GM19238 (cell line): ENCODE data around the gene EIF3F.
A peak's percentile ranks its signal among the peaks of the same experiment; 100 is the strongest.
"Not testable (repeated sequence)": the region's sequence is repeated elsewhere in the genome, so short reads cannot be mapped to it uniquely, and the experiment has no call there.

ENCODE experiments used
- DNase-seq: peaks from one replicate; pipeline ENCODE4 v3.0.0; 2011; ENCODE audit warnings: low spot score; ENCODE audit not compliant: insufficient read length

EIF3F gene

DNA sequence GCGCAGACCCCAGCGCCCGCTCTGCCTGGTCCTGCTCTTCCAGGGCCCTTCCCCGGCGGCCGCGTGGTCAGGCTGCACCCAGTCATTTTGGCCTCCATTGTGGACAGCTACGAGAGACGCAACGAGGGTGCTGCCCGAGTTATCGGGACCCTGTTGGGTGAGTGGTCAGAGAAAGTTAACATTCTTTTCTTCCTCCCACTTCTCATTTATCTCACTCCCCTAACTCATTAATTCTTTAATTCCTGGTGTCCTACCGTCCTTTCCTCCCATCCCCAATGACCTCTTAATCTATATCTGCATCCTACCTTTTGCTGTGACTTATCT lies 385 bp downstream of the EIF3F start:
- DNase-seq: not testable (repeated sequence)

DNA sequence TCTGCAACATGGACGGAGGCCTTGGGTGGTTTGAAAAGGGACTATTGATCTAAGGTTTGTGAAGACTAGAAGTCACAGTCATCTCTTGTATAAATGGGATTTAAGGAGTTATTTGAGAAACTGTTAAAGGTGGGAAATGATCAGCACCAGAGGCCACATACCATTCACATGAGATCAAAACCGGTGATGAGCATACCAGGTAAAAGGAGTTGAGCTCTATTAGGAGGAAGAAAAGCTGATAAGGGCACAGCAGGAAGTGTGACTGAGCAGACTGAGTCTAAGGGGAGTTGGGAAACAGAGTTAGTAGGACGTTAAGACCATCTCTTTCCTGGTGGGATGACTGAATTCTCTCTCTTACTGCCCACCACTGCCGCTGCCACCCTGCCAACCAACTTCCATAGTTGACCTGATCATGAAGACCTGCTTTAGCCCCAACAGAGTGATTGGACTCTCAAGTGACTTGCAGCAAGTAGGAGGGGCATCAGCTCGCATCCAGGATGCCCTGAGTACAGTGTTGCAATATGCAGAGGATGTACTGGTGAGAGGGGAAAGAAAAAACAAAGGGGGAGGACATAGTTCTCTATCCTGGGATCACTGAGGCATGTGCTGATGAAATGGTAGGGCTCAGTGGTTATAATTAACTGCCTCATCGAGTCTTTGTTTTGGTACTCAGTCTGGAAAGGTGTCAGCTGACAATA lies 7.6 kb downstream of the EIF3F start:
- no peak for DNase-seq

- no peak for DNase-seq
These were observed 12.7 kb downstream of the EIF3F start for GRCh38 chr11:7999795-8000194.

- DNase-seq: no peak
These were observed 13.3 kb downstream of the EIF3F start for GRCh38 chr11:8000390-8000789.

DNA sequence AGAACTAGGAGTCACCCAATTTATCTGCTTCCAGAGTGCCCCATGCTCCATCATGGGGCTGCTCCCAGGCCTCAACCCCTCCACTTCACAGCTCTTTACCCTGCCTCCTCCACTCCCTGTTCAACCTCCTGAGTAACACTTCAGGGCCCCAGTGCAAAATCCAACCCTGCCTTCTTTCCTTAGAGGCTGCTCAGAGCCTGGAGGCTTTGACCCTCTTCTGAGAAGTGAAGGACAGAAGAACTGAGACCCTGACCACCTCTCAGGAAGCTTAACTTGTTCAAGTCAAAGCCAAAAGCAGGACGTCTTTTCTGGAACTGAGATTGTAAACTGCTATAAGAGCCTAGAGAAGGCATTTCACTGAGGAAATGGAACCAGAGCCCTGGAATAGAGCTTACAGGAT lies 15.5 kb downstream of the EIF3F start:
- no peak for DNase-seq

GRCh38 chr11:8003187-8003586 lies 16.1 kb downstream of the EIF3F start:
- DNase-seq: no peak

GRCh38 chr11:8004008-8004407 lies 16.9 kb downstream of the EIF3F start:
- DNase-seq: no peak

- DNase-seq: no peak
These were observed 18.4 kb downstream of the EIF3F start for GRCh38 chr11:8005556-8005955.

DNA sequence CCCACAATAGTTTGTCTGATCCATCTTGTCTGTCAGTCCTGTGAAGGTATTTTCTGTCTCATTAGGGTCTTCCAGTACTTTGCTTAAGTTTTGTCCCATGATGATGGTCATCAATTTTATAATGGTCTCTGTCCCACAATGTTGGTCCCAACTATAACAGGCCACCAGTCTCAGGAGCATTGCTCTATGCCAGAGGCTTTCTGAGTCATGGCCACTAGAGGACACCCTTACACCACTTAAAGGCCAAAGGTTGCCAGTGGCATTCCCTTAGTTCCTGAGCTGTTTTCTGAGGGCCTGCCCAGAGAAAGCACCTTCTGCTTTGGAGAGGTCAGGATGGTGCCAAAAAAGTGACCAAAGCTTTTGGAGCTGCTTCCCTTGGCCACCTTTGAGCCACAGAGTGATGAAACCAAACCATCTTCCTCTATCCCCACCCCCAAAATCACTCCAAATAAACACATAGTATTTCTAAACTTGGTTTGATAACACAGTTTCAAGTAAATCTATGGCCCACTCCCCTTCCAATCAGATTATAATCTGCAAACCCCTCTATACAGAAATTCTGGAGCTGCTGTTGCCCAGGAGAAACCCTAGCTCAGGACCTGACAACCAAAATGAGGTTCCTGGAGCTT lies 19.3 kb downstream of the EIF3F start:
- DNase-seq: peak; percentile 48

- no peak for DNase-seq
These were observed 21.1 kb downstream of the EIF3F start for GRCh38 chr11:8008212-8008611.

DNA sequence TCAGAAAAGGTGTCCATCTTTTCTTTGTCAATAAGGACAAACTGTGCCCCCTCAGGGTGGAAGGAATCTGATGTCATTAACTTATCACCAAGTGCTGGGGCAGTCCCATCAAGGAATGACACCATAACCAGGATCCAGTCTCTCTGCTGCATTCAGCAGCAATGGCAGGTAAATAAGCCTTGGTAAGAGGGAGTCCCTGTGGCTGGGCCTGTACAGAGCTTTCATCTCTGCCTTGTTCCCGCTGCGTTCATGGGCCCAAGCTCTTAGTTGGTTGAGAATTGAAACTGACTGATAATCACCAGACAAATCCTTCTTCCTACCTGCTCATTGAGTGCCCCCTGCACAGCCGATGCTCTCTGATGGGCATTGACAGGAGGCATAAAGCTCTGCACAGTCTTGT lies 22.7 kb downstream of the EIF3F start:
- no peak for DNase-seq

DNA sequence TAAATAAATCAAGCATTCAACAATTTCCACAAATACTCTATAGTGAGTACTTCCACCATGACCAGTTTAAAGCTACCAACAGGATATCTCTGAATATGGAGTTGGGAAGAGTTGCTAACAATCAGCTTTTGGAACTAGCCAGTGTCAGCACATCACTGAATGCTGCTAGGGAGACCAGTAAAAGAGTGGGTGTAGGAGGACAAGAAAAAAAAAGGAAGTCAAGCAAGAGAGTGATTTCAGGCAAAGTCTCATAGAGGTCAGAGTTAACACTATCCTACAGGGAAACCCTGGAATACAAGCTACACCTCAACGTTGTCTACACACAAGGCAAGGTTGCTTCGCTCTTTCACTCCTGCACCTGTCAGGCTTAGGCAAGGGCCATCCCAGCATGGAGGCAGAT lies 24.2 kb downstream of the EIF3F start:
- no peak for DNase-seq

DNA sequence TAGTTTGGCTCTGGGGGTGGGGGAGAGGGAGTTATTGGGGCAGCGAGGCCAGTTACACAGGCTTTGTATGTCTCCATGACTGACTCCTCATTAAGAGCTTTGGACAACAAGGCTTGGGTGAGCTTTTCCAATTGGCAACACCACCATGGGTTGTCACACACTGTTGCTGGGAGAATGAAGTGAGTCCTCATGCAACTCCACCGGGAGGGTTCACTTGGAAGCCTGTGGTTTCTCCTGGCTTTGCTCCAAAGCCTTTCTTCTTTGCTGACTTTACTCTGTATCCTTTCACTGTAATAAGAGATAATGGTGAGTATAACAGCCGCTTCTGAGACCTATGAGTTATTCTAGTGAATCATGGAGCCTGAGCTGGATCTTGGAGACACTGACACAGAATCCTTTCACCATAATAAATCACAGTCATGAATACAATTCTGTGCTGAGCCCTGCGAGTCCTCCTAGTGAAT lies 24.9 kb downstream of the EIF3F start:
- no peak for DNase-seq

GRCh38 chr11:8013833-8014232 lies 26.7 kb downstream of the EIF3F start:
- DNase-seq: no peak

- no peak for DNase-seq
These were observed 28.7 kb downstream of the EIF3F start for GRCh38 chr11:8015753-8016239.

GRCh38 chr11:8016440-8016839 lies 29.3 kb downstream of the EIF3F start:
- DNase-seq: no peak

- no peak for DNase-seq
These were observed 29.9 kb downstream of the EIF3F start for GRCh38 chr11:8017071-8017470.

- no peak for DNase-seq
These were observed 30.9 kb downstream of the EIF3F start for GRCh38 chr11:8017894-8018483.

GRCh38 chr11:8018484-8019313 lies 31.6 kb downstream of the EIF3F start:
- DNase-seq: no peak

GRCh38 chr11:8019314-8020243 lies 32.4 kb downstream of the EIF3F start:
- DNase-seq: no peak

DNA sequence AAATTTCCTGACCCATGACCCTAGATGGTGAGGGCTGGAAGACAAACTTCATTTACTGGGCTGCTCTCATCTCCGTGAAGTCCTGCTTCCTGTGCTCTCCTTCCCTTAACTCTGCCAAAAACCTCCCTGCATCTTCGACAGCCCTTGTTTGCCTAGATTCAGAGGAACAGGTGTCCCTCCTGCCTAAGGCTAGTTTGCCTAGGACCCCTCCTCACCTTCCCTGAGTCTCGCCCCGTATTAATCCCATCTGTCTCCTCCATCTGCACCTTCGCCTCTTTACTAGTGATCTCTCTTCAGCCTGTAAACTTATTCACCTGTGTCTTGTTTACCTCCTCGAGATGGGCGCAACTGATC lies 33.1 kb downstream of the EIF3F start:
- no peak for DNase-seq
